ENCODE results near the gene ABRACL. TPM values are rescaled to one million over a fixed set of nuclear protein-coding genes. Genes with fewer than 3 reads are reported as not detected.

Gene ABRACL
- total and polyA plus RNA-seq, 4 donors, result 19.8 to 91.9 (median 40.5) TPM

GRCh38 chr6:139008117-139008516 is 20.4 kb upstream of the ABRACL start:
- DNase-seq, result no peak
- H3K4me1 ChIP-seq (ENCODE audit: control insufficient read depth in 5 of 5, insufficient read depth in 5 of 5, low read length in 5 of 5), result no peaks in the 10 kb centered on the region
- no peak for ATAC-seq (ENCODE audit: insufficient read depth, low FRiP score)
- H3K27ac ChIP-seq (ENCODE audit: low read depth in 1 of 2, low read length in 1 of 2), result no peak overlapping the region
- H3K9ac ChIP-seq (ENCODE audit: insufficient read depth in 1 of 2, low read length in 2 of 2), result no peak overlapping the region
- H3K4me3 ChIP-seq, result no peak overlapping the region
- TF ChIP-seq CTCF (IDR thresholded peaks at IDR 0.05; ENCODE audit: control extremely low read depth, extremely low read depth), result no peak
- 79 to 82% methylated on average over 9 of the region's 9 CpGs for WGBS, 2 donors
- H3K27me3 ChIP-seq (ENCODE audit: control insufficient read depth in 3 of 3, insufficient read depth in 3 of 3, low read length in 2 of 3), result no peaks in the 10 kb centered on the region
- no peaks in the 10 kb centered on the region for H3K9me3 ChIP-seq (ENCODE audit: control insufficient read depth in 4 of 4, insufficient read depth in 3 of 4, low read length in 3 of 4)
- no peaks in the 10 kb centered on the region for H3K36me3 ChIP-seq (ENCODE audit: control insufficient read depth in 4 of 4, insufficient read depth in 4 of 4, low read length in 4 of 4)

GRCh38 chr6:139010674-139011073 is 17.9 kb upstream of the ABRACL start:
- Histone ChIP-seq H3K27ac (ENCODE audit: low read depth in 1 of 2, low read length in 1 of 2) (no peak overlapping the region), H3K36me3 (ENCODE audit: control insufficient read depth in 4 of 4, insufficient read depth in 4 of 4, low read length in 4 of 4) (no peaks in the 10 kb centered on the region), H3K4me3 (no peak overlapping the region), H3K27me3 (ENCODE audit: control insufficient read depth in 3 of 3, insufficient read depth in 3 of 3, low read length in 2 of 3) (no peaks in the 10 kb centered on the region), H3K9ac (ENCODE audit: insufficient read depth in 1 of 2, low read length in 2 of 2) (no peak overlapping the region), H3K4me1 (ENCODE audit: control insufficient read depth in 5 of 5, insufficient read depth in 5 of 5, low read length in 5 of 5) (peaks cover 0 to 2% (median 0%) of the 10 kb centered on the region in 5 donors), H3K9me3 (ENCODE audit: control insufficient read depth in 4 of 4, insufficient read depth in 3 of 4, low read length in 3 of 4) (no peaks in the 10 kb centered on the region)
- DNase-seq, result no peak
- TF ChIP-seq CTCF (IDR thresholded peaks at IDR 0.05; ENCODE audit: control extremely low read depth, extremely low read depth), result no peak
- ATAC-seq (ENCODE audit: insufficient read depth, low FRiP score), result no peak

- no peaks in the 10 kb centered on the region for H3K9me3 ChIP-seq (ENCODE audit: control insufficient read depth in 4 of 4, insufficient read depth in 3 of 4, low read length in 3 of 4)
- DNase-seq, result no peak
- H3K4me1 ChIP-seq (ENCODE audit: control insufficient read depth in 5 of 5, insufficient read depth in 5 of 5, low read length in 5 of 5), result peaks cover 0 to 11% (median 2%) of the 10 kb centered on the region in 5 donors
- no peak for TF ChIP-seq CTCF (IDR thresholded peaks at IDR 0.05; ENCODE audit: control extremely low read depth, extremely low read depth)
- no peak overlapping the region for H3K9ac ChIP-seq (ENCODE audit: insufficient read depth in 1 of 2, low read length in 2 of 2)
- no peak for ATAC-seq (ENCODE audit: insufficient read depth, low FRiP score)
- H3K4me3 ChIP-seq, result no peak overlapping the region
- no peaks in the 10 kb centered on the region for H3K27me3 ChIP-seq (ENCODE audit: control insufficient read depth in 3 of 3, insufficient read depth in 3 of 3, low read length in 2 of 3)
- no peak overlapping the region for H3K27ac ChIP-seq (ENCODE audit: low read depth in 1 of 2, low read length in 1 of 2)
- 73 to 83% methylated on average over 3 of the region's 3 CpGs for WGBS, 2 donors
- H3K36me3 ChIP-seq (ENCODE audit: control insufficient read depth in 4 of 4, insufficient read depth in 4 of 4, low read length in 4 of 4), result no peaks in the 10 kb centered on the region
Observed at GRCh38 chr6:139011980-139012379, 16.6 kb upstream of the ABRACL start.

GRCh38 chr6:139013185-139013800 is 15.3 kb upstream of the ABRACL start:
- H3K27ac ChIP-seq (ENCODE audit: low read depth in 1 of 2, low read length in 1 of 2), result no peak overlapping the region
- 95 to 98% methylated on average over 4 of the region's 4 CpGs for WGBS, 2 donors

More at GRCh38 chr6:139013185-139013800, 15.3 kb upstream of the ABRACL start:
- no peaks in the 10 kb centered on the region for H3K27me3 ChIP-seq (ENCODE audit: control insufficient read depth in 3 of 3, insufficient read depth in 3 of 3, low read length in 2 of 3)
- no peak for DNase-seq
- H3K9me3 ChIP-seq (ENCODE audit: control insufficient read depth in 4 of 4, insufficient read depth in 3 of 4, low read length in 3 of 4), result no peaks in the 10 kb centered on the region
- no peak overlapping the region for H3K9ac ChIP-seq (ENCODE audit: insufficient read depth in 1 of 2, low read length in 2 of 2)
- H3K36me3 ChIP-seq (ENCODE audit: control insufficient read depth in 4 of 4, insufficient read depth in 4 of 4, low read length in 4 of 4), result no peaks in the 10 kb centered on the region
- no peak overlapping the region for H3K4me3 ChIP-seq
- no peak for ATAC-seq (ENCODE audit: insufficient read depth, low FRiP score)
- no peak for TF ChIP-seq CTCF (IDR thresholded peaks at IDR 0.05; ENCODE audit: control extremely low read depth, extremely low read depth)
- peaks cover 0 to 11% (median 2%) of the 10 kb centered on the region in 5 donors for H3K4me1 ChIP-seq (ENCODE audit: control insufficient read depth in 5 of 5, insufficient read depth in 5 of 5, low read length in 5 of 5)
